Transverse colon (tissue), 4 donors: Measurements from ENCODE around the gene SPA17. TPM values are rescaled to one million over a fixed set of nuclear protein-coding genes. Genes with fewer than 3 reads are reported as not detected.

Experiments used
- DNase-seq: peaks from one replicate; pipeline ENCODE4 v3.0.0-alpha.2; 2019
- H3K27ac ChIP-seq, 4 donors: fragments of 200-600 bp; sonication (generic); 2 replicates each; pipeline ENCODE4 v1.5.1; 2016 to 2018; ENCODE audit warnings: inconsistent platforms in 4 of 4
- H3K27me3 ChIP-seq: fragments of 200-600 bp; sonication (generic); 2 replicates; pipeline ENCODE4 v1.5.1; 2017; ENCODE audit warnings: inconsistent platforms
- H3K36me3 ChIP-seq, 4 donors: fragments of 200-600 bp; sonication (generic); 2 replicates each; pipeline ENCODE4 v1.5.1; 2017 to 2019; ENCODE audit warnings: inconsistent platforms in 4 of 4
- H3K4me1 ChIP-seq, 4 donors: fragments of 200-600 bp; sonication (generic); 2 replicates each; pipeline ENCODE4 v1.5.1; 2017 to 2020; ENCODE audit warnings: inconsistent platforms in 4 of 4
- H3K4me3 ChIP-seq, 4 donors: fragments of 200-600 bp; sonication (generic); 1 replicate in 1 of 4; 2 replicates in 3 of 4; pipeline versions ENCODE4 v1.5.1 to v1.6.1; 2017 to 2019; ENCODE audit warnings: inconsistent platforms in 4 of 4
- H3K9me3 ChIP-seq, 2 donors: fragments of 200-600 bp; sonication (generic); 2 replicates each; pipeline ENCODE4 v1.5.1; 2017 to 2019; ENCODE audit warnings: inconsistent platforms in 2 of 2
- CTCF ChIP-seq, 5 experiments: fragments of 200-600 bp in 3 of 5; fragments of 450-650 bp in 2 of 5; sonication (generic) in 3 of 5; IDR thresholded peaks; 1 replicate in 2 of 5; 2 replicates in 3 of 5; pipeline ENCODE4 v1.5.1; 2016 to 2017; ENCODE audit warnings: antibody characterized with exemption in 5 of 5, inconsistent platforms in 3 of 5, mild to moderate bottlenecking in 2 of 5, moderate library complexity in 1 of 5
- EP300 ChIP-seq: sonication (generic); formaldehyde crosslinking; IDR thresholded peaks from one replicate; pipeline ENCODE4 v1.6.1; 2017; ENCODE audit warnings: antibody characterized with exemption, low read depth
- POLR2A ChIP-seq: fragments of 450-650 bp; IDR thresholded peaks from one replicate; pipeline ENCODE4 v1.6.1; 2016; ENCODE audit warnings: antibody characterized with exemption, mild to moderate bottlenecking, moderate library complexity
- POLR2AphosphoS5 ChIP-seq, 3 donors: sonication (generic); formaldehyde crosslinking; IDR thresholded peaks; one replicate each; pipeline ENCODE4 v1.6.1; 2016; ENCODE audit warnings: antibody characterized with exemption in 3 of 3
- WGBS, 2 donors: methylation state at CpG; one replicate each; pipeline ENCODE4 v1.1.5; 2018; ENCODE audit warnings: low coverage in 1 of 2; 5-methylcytosine and 5-hydroxymethylcytosine counted together
- in situ Hi-C, 4 donors: fragments of 200-750 bp; cut with MboI; loops; one replicate each; pipeline versions ENCODE4 v1.15.0 to v1.15.1; 2017; ENCODE audit warnings: low sequenced_read_pairs in 3 of 4, low pct_ligation_motif_present in 1 of 4, low pct_unique_long_range_greater_than_20kb in 1 of 4
- intact Hi-C: fragments of 100-400 bp; cut with DNase I; formaldehyde crosslinking; loops from one replicate; pipeline ENCODE4 v1.15.1; 2023; ENCODE audit warnings: low total_unique reads
- total RNA-seq, 4 donors: library from RNA; depleted of rRNA; stranded (reverse); fragments of >200 nt; gene quantifications; one replicate each; pipeline ENCODE4 v1.1.0, GENCODE V29; 2016

SPA17 gene
- total RNA-seq, 4 donors from 2014 or later: 1.6 to 9.0 (median 6.1) TPM

GRCh38 chr11:124678416-124678815 lies 4.7 kb downstream of the SPA17 start:
- WGBS, 2 donors: 80 to 100% methylated on average over 2 to 5 of the region's 5 CpGs
- TF ChIP-seq POLR2AphosphoS5 (IDR thresholded peaks at IDR 0.05) (no peak), CTCF (IDR thresholded peaks at IDR 0.05) (no peak), POLR2A (no peak), EP300 (no peak)
- Histone ChIP-seq H3K27me3 (no peaks in the 10 kb centered on the region), H3K4me1 (peaks cover 6 to 31% (median 9%) of the 10 kb centered on the region in 4 donors), H3K9me3 (peaks cover under 1 to 5% of the 10 kb centered on the region in 2 donors), H3K4me3 (no peak overlapping the region), H3K27ac (no peak overlapping the region), H3K36me3 (no peaks in the 10 kb centered on the region)
- intact Hi-C loops: no loop called here
- in situ Hi-C loops: no loop called here
- no peak for DNase-seq

GRCh38 chr11:124681421-124681820 lies 7.7 kb downstream of the SPA17 start:
- H3K4me3 ChIP-seq: no peak overlapping the region
- H3K27me3 ChIP-seq: no peaks in the 10 kb centered on the region
- TF ChIP-seq EP300 (no peak), POLR2A (no peak), POLR2AphosphoS5 (IDR thresholded peaks at IDR 0.05) (no peak), CTCF (IDR thresholded peaks at IDR 0.05) (no peak)
- no peak for DNase-seq
- intact Hi-C loops: no loop called here
- no peaks in the 10 kb centered on the region for H3K36me3 ChIP-seq
- H3K4me1 ChIP-seq: peaks cover 0 to 8% (median 0%) of the 10 kb centered on the region in 4 donors
- H3K9me3 ChIP-seq: peaks cover 5 to 11% of the 10 kb centered on the region in 2 donors
- in situ Hi-C loops: no loop called here
- WGBS, 2 donors: 92 to 96% methylated on average over 2 of the region's 2 CpGs
- H3K27ac ChIP-seq: no peak overlapping the region

- Histone ChIP-seq H3K27ac (no peak overlapping the region), H3K27me3 (no peaks in the 10 kb centered on the region), H3K9me3 (peaks cover 5 to 11% of the 10 kb centered on the region in 2 donors), H3K36me3 (no peaks in the 10 kb centered on the region), H3K4me3 (no peak overlapping the region), H3K4me1 (no peaks in the 10 kb centered on the region)
- no peak for DNase-seq
- intact Hi-C loops (no loop called here), in situ Hi-C loops (no loop called here)
- 100% methylated on average over 1 of the region's 1 CpG for WGBS, 2 donors
- TF ChIP-seq POLR2A: no peak
- no peak for TF ChIP-seq POLR2AphosphoS5 (IDR thresholded peaks at IDR 0.05)
- no peak for TF ChIP-seq EP300
- no peak for TF ChIP-seq CTCF (IDR thresholded peaks at IDR 0.05)
These were observed 8.7 kb downstream of the SPA17 start for GRCh38 chr11:124682443-124682842.

GRCh38 chr11:124693142-124693541 lies 19.4 kb downstream of the SPA17 start:
- no peak for DNase-seq
- no peaks in the 10 kb centered on the region for H3K27me3 ChIP-seq
- intact Hi-C loops: no loop called here
- WGBS, 2 donors: 92 to 100% methylated on average over 2 of the region's 2 CpGs
- no peak overlapping the region for H3K4me3 ChIP-seq
- no peaks in the 10 kb centered on the region for H3K4me1 ChIP-seq
- in situ Hi-C loops: no loop called here
- H3K27ac ChIP-seq: no peak overlapping the region
- H3K36me3 ChIP-seq: no peaks in the 10 kb centered on the region
- TF ChIP-seq POLR2AphosphoS5 (IDR thresholded peaks at IDR 0.05) (no peak), POLR2A (no peak), EP300 (no peak), CTCF (IDR thresholded peaks at IDR 0.05) (no peak)
- H3K9me3 ChIP-seq: no peaks in the 10 kb centered on the region
